HUDEP-2 (cell line): ENCODE results near the gene SHANK3.

Experiments used
- DNase-seq, 76 experiments: peaks; one replicate each; lab custom pipeline; 2025; ENCODE audit not compliant: unreplicated experiment in 76 of 76; lab: John Stamatoyannopoulos, UW

The SHANK3 gene

DNA sequence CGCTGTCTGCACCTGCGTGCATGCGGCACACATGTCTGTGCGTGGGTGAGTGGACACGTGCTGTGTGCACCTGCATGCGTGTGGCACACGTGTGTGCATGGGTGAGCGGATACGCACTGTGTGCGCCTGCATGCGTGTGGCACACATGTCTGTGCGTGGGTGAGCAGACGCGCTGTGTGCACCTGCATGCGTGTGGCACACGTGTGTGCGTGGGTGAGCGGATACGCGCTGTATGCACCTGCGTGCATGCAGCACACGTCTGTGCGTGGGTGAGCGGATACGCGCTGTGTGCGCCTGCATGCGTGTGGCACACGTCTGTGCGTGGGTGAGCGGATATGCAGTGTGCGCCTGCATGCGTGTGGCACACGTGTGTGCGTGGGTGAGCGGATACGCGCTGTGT, 38.3 kb downstream of the SHANK3 start:
- DNase-seq = no peak

DNA sequence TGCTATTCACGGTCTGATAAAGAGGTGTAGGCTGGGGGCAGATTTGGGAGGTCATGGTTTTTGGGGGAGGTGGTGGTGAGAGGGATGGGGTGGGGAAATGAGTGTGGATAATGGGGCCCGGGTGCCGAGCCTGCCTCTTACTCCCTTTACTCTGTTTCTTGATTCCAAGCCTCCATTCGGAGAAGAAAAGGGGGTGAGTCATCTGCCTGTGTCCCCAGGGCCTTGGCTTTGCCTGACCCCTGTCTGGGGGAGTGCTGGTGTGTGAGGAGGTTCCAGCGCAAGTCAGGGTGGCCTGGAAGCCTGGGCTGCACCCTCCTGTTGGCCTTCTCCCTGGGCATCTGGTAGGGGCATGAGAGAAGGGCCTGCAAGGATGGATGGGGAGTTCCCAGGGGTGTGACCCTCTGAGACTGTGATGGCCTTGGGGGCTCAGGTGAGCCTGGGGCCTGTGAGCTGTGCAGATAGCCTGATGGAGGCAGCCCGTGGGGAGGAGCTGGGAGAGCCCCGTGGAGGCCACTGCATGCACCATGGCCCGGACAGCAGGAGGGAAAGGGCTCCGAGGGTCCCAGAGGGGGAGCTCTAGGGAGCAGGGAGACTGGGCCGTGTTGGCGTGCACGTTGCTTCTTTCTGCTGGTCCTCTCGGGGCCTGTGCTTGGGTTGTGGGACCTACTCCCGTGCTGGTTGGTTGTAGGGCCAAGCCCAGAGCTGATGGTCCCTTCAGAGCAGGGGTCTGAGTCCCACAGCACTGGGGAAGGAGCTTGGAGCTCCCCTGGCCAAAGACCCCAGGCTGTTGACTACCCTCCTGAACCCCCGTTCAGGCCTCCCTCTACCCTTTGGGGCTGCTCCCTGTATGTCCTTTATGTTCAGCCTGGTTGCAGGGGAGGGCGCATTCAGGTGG, 39.1 kb downstream of the SHANK3 start:
- DNase-seq = no peak

DNA sequence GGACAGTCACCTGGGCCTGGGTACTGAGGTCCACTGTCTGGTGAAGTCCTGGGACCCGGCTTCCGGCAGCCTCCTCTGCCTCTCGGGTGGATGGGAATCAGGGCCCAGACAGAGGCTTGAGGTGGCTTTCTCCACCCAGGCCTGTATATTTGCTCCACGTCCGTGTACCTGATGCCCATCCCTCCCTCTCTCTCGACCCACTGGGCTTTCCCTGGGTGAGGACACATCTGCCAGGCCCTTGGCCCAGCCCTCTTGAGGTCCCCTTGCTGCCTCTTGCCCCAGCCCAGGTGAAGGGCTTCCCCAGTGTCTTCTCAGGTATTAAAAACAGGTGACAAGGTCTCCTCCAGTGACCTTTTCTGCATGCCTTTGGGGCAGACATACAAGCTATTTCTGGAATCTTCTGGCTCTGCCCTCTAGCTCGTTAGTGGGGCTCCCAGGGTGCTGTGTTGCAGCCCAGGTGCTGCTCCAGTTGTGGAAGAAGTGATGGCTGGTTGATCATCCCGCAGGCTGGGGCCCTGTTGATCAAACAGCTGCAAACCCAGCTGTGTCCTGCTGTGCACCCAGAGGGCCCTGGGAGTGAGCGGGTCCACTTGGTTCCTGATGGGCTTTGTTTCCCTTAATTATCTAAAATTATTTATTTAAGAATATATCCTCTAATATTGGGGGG, 39.9 kb downstream of the SHANK3 start:
- no peak for DNase-seq

DNA sequence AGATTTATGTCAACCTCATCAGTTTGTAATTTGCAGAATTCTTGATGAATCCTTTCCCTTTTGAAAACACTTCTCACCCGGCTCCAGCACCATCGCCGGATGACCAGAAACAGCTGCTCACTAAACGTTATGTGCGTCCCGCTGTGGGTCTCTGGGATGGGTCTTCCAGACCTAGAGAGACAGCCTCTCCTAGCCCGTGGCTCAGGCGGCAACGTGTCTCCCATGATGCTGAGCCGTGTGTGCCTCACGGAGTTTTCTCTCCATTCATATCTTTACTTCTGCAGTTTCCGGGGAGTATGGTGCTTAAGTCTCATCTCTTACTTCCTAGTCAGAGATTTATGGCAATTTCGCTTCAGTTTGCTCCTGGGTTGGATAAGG, 40.4 kb downstream of the SHANK3 start:
- DNase-seq = no peak

DNA sequence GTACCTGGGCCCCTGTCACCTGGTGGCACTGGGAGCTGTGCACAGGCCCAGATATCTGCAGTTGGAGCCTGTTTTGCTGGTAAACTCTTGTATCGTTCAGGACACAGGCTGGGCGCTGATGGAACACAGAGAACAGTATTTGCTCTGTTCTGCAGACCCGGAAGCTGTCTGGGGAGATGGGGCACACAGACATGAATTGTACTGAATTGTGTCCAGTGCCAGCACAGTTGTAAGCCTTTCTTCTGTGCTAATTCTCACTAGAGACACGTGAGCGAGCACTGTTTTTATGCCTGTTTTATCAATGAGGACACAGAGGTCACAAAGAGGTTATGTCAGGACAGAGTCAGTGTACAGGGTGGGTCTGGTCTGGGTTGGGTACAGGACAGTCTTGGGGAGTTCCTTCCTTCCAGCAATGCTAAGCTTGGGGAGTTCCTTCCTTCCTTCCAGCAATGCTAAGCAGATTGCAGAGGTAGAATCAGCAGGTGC, 41.0 kb downstream of the SHANK3 start:
- DNase-seq = no peak

DNA sequence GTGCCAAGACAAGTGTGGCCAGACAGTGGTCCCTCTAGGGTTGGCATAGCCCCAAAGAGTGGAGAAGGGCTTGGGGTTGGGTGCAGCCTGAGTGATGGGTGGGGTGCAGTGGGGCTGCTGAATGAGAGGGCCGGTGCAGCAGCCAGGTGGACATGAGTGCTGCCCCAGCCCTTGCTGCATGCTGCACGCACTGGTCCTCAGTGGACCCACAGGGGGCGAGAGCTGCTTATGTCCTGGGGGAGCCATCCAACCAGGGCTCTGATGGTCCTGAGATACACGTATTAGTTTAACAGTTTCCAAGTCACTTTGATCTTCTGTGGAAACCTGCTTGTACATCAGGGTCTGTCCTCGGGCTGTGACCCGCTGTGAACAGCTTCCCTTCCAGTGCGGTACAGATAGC, 41.5 kb downstream of the SHANK3 start:
- no peak for DNase-seq

DNA sequence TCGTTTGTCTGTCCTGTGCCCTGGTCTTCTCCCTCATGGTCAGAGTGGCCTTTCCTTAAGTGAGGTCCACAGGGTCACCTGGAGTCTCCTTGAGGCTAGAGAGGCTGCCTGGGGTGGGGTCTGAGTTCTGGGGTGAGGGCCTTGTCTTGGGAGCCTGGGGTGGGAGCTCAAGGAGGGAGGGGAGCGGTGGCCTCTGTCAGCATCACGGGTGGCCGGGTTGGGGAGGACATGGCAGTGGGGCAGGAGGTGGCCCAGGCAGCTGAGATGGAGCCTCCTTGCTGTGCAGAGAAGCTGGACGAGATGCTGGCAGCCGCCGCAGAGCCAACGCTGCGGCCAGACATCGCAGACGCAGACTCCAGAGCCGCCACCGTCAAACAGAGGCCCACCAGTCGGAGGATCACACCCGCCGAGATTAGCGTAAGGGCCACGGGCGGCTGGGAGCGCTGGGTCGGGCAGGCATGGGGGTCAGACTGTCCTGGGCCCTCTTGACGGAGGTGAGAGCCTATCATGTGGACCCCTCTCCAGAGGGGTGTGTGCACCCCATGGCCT, 42.1 kb downstream of the SHANK3 start:
- DNase-seq = no peak

DNA sequence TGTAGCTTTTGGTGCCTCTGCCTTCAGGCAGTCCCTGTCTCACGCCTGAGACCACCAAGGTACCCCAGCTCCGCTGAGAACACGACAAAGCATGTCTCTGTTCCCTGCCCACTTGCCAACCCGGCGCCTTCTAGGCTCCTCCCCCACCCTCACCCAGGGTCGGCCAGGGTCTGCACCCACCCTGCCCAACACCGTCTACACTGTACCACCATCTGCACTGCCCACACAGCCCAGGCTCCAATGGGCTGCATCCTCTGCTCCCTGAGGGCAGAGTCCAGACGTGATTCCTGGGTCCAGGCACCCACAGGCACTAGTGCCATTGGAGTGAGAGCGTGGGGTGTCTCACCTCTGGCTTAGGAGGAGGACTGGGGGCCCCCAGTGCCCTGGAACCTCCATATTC, 42.6 kb downstream of the SHANK3 start:
- no peak for DNase-seq

DNA sequence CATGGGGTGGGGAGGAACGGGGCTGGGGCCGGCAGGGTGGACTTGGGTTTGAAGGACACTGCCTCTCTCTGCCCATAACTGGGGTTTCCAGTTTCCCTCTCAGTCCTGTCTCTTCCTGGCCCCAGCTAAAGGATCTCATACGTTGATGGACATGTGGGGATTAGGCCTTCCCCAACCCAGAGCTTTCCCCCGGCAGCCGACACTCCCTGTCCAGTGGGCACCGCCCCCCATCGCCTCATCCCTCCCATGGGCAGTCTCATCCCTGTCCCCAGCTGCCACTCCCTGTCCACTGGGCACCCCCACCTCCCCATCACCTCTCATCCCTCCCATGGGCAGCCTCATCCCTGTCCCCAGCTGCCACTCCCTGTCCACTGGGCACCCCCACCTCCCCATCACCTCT, 43.2 kb downstream of the SHANK3 start:
- DNase-seq = no peak

DNA sequence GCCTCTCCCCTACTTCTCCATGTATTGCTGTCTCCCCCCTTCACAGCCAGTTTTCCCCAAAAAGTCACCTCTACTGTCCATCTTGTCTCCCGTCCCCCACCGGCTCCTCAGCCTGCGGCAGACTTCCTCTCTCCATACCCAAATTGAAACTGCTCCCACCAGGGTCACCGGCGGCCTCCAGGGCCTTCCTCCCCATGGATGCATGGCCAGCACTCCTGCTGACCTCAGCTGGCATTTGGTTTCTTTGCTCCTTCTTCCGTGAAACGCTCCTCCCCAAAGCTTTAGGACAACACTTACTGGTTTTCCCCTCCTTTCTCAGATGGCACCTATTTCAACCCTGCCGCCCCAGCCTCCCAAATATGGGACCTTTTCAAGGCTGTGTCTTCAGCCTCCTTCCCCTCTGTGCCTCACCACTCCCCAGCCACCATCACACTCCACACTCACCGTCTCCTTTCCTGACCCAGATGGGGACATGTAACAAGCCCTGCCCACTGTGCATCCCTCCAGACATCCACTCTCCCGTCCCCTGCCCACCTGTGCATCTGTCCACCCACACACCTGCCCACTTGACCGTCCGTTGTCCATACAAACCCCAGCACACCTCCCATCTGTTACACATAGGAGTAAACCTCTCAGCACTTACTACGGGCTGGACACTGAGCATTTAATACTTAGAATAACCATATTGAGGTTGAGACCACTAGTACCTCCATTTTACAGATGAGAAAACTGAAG, 43.8 kb downstream of the SHANK3 start:
- DNase-seq = no peak

DNA sequence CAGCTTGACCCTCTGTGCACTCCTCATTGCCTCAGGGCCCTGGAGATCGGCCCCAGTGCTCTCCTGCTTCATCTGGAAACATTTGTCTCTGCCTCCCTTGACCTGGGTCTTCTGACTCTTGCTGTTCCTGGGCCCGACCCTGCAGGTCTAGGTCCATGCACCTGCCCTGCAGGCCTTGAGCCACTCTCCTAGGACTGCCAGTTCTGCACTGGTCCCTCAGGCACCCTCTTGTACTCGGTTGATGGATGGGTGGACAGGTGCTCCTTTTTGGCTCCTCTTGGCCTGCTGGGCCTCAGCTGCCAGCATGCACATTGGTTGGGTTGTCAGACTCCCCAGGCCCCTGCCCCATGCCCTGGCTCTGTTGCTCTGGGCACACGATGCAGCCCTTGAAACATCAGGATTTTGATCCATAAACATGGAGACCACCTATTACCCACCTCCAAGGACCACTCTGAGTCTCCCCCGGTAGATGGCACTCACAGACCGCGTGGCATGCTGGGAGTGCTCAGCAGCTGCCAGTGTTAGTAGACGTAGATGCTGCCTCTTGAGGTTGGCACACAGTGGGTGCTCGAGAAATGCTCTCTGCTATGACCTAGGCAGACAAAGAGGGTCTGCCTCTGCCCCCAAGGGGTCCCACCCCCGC, 45.2 kb downstream of the SHANK3 start:
- DNase-seq = peak in 1 of 76 experiments; percentile 22

DNA sequence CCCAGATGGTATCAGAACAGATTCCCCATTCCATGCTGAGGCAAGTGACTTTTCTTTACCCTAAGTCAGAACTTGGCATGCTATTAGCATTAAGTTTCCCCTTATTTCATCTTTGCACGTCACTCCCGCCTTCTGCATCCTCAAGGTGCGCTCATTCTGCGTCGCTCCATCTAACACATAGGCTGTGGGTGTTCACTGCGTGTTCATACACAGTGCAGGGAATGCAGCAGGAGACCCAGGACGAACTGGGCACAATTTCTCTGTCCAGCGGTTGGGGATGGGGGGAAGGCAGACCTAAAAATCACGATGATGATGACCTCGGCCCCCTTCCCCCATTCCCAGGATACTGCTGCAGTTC, 45.7 kb downstream of the SHANK3 start:
- DNase-seq = no peak

DNA sequence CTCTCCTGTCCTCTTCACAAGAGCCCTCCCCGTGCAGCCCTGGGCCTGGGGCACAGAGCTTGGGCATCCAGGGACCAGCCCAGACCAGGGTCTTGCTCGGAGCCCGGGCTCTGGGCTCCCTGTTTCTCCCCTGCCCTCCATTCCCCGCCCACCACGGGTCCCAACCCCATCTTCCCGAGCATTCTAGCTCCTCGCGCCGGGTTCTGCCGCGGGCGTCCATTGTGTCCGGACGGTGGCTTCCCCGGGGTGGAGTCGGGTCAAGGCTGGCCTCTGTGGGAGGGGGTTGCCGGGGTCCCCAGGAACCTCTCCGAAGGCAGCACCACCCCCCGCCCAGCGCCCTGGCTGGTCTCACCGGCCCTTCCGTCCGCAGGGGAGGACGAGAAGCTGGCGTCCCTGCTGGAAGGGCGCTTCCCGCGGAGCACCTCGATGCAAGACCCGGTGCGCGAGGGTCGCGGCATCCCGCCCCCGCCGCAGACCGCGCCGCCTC, 47.2 kb downstream of the SHANK3 start:
- DNase-seq = no peak

DNA sequence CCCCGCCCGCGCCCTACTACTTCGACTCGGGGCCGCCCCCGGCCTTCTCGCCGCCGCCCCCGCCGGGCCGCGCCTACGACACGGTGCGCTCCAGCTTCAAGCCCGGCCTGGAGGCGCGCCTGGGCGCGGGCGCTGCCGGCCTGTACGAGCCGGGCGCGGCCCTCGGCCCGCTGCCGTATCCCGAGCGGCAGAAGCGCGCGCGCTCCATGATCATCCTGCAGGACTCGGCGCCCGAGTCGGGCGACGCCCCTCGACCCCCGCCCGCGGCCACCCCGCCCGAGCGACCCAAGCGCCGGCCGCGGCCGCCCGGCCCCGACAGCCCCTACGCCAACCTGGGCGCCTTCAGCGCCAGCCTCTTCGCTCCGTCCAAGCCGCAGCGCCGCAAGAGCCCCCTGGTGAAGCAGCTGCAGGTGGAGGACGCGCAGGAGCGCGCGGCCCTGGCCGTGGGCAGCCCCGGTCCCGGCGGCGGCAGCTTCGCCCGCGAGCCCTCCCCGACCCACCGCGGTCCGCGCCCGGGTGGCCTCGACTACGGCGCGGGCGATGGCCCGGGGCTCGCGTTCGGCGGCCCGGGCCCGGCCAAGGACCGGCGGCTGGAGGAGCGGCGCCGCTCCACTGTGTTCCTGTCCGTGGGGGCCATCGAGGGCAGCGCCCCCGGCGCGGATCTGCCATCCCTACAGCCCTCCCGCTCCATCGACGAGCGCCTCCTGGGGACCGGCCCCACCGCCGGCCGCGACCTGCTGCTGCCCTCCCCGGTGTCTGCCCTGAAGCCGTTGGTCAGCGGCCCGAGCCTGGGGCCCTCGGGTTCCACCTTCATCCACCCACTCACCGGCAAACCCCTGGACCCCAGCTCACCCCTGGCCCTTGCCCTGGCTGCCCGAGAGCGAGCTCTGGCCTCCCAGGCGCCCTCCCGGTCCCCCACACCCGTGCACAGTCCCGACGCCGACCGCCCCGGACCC, 48.0 kb downstream of the SHANK3 start:
- DNase-seq = no peak

DNA sequence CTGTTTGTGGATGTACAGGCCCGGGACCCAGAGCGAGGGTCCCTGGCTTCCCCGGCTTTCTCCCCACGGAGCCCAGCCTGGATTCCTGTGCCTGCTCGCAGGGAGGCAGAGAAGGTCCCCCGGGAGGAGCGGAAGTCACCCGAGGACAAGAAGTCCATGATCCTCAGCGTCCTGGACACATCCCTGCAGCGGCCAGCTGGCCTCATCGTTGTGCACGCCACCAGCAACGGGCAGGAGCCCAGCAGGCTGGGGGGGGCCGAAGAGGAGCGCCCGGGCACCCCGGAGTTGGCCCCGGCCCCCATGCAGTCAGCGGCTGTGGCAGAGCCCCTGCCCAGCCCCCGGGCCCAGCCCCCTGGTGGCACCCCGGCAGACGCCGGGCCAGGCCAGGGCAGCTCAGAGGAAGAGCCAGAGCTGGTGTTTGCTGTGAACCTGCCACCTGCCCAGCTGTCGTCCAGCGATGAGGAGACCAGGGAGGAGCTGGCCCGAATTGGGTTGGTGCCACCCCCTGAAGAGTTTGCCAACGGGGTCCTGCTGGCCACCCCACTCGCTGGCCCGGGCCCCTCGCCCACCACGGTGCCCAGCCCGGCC, 48.7 kb downstream of the SHANK3 start:
- DNase-seq = no peak

DNA sequence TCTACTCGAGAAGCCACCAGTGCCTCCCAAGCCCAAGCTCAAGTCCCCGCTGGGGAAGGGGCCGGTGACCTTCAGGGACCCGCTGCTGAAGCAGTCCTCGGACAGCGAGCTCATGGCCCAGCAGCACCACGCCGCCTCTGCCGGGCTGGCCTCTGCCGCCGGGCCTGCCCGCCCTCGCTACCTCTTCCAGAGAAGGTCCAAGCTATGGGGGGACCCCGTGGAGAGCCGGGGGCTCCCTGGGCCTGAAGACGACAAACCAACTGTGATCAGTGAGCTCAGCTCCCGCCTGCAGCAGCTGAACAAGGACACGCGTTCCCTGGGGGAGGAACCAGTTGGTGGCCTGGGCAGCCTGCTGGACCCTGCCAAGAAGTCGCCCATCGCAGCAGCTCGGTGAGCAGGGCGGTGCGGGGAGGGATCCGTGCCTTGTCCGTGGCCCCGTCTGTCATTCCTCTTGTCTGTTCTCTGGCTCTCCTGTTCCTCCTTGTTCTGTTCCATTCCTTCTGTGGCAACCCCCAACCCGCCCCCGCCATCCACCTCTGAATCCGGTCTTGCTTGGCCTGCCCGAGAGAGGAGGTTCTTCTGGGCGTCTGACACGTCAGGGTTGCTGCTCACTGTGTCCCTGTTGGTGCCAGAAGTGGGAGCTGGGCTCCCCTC, 49.6 kb downstream of the SHANK3 start:
- no peak for DNase-seq
